Endodermal cell (in vitro differentiated cells): ENCODE data around the gene SSNA1. TPM values are rescaled to one million over a fixed set of nuclear protein-coding genes. Genes with fewer than 3 reads are reported as not detected.

Source experiments
- DNase-seq: peaks from one replicate; pipeline ENCODE4 v3.0.0-alpha.2; 2017
- H3K27ac ChIP-seq: 2 replicates; pipeline ENCODE4 v1.5.1; 2013; ENCODE audit warnings: mild to moderate bottlenecking, low read depth, low read length, moderate library complexity
- H3K27me3 ChIP-seq: 2 replicates; pipeline ENCODE4 v1.6.1; 2013; ENCODE audit warnings: mild to moderate bottlenecking, low read length, moderate library complexity; ENCODE audit not compliant: insufficient read depth, control insufficient read depth, poor library complexity, severe bottlenecking
- H3K36me3 ChIP-seq: 2 replicates; pipeline ENCODE4 v1.7.0; 2013; ENCODE audit warnings: mild to moderate bottlenecking, low read length, moderate library complexity; ENCODE audit not compliant: control insufficient read depth, insufficient read depth
- H3K4me1 ChIP-seq: one replicate; pipeline ENCODE4 v1.7.0; 2013; ENCODE audit warnings: low read length; ENCODE audit not compliant: control insufficient read depth, insufficient read depth
- H3K4me3 ChIP-seq: 2 replicates; pipeline ENCODE4 v1.5.1; 2013; ENCODE audit warnings: mild to moderate bottlenecking, low read length, moderate library complexity
- H3K9ac ChIP-seq: 2 replicates; pipeline ENCODE4 v1.6.1; 2013; ENCODE audit warnings: mild to moderate bottlenecking, low read length, moderate library complexity; ENCODE audit not compliant: poor library complexity, severe bottlenecking; ENCODE audit errors: extremely low read depth
- H3K9me3 ChIP-seq: 2 replicates; pipeline ENCODE4 v1.6.1; 2013; ENCODE audit warnings: mild to moderate bottlenecking, low read length, moderate library complexity; ENCODE audit not compliant: control insufficient read depth
- H3K27ac Mint-ChIP-seq: 2 replicates; pipeline ENCODE4 v1.8.0; 2020; ENCODE audit warnings: mixed read lengths
- H3K27me3 Mint-ChIP-seq: 2 replicates; pipeline ENCODE4 v1.8.0; 2021; ENCODE audit warnings: mild to moderate bottlenecking, mixed read lengths; ENCODE audit not compliant: insufficient read depth
- H3K36me3 Mint-ChIP-seq: 2 replicates; pipeline ENCODE4 v1.8.0; 2020; ENCODE audit warnings: low read depth, mixed read lengths
- H3K4me1 Mint-ChIP-seq: 2 replicates; pipeline ENCODE4 v1.8.0; 2020; ENCODE audit warnings: mixed read lengths
- H3K4me3 Mint-ChIP-seq: 2 replicates; pipeline ENCODE4 v1.8.0; 2020; ENCODE audit warnings: mild to moderate bottlenecking, moderate library complexity, mixed read lengths
- H3K9me3 Mint-ChIP-seq: 2 replicates; pipeline ENCODE4 v1.8.0; 2020; ENCODE audit warnings: mild to moderate bottlenecking, mixed read lengths
- CTCF ChIP-seq: fragments of 200-600 bp; sonication (generic); conservative IDR thresholded peaks from 2 replicates; pipeline ENCODE4 v1.5.0; 2021; ENCODE audit warnings: antibody characterized with exemption, mild to moderate bottlenecking
- WGBS, 2 experiments: methylation state at CpG; one replicate each; pipeline versions ENCODE4 v1.1.5 to v1.1.7; 2013; ENCODE audit warnings: missing lambda C conversion rate in 2 of 2, mixed read lengths in 1 of 2; ENCODE audit not compliant: insufficient coverage in 1 of 2, insufficient read length in 1 of 2; 5-methylcytosine and 5-hydroxymethylcytosine counted together
- total RNA-seq, 2 donors: library from RNA; stranded (reverse); fragmentation: NEBNext Ultra II Directional in 1 of 2; extraction: Animal tissue kit (Norgen Biotek cat#: 25700) in 1 of 2; gene quantifications; 2 replicates in 1 of 2; 3 replicates in 1 of 2; pipeline ENCODE4 v1.2.1, GENCODE V29; 2021

Gene SSNA1
- total RNA-seq, 2 donors from 2014 or later: 66.5 to 67.7 TPM

GRCh38 chr9:137169896-137170358, 18.5 kb upstream of the SSNA1 start, which contains the start of gene LRRC26:
Gene LRRC26, minus strand, starts transcription at chr9:137170051. Its CDS starts 108 bp downstream, at chr9:137169943.
- TF ChIP-seq CTCF: no peak
- Mint-ChIP-seq H3K27ac (no peak within 1 kb of the TSS), H3K4me3 (peak within 1 kb of the TSS; percentile 46), H3K27me3 (peaks cover 75% of the 10 kb centered on the region), H3K9me3 (no peaks in the 10 kb centered on the region), H3K36me3 (no peaks in the 10 kb centered on the region), H3K4me1 (no peaks in the 10 kb centered on the region)
- no peak within 1 kb of the TSS for H3K27ac ChIP-seq
- H3K36me3 ChIP-seq: no peaks in the 10 kb centered on the region
- no peak for DNase-seq
- WGBS, 2 experiments: 14 to 26% methylated on average over 27 to 41 of the region's 41 CpGs
- H3K9me3 ChIP-seq: no peaks in the 10 kb centered on the region
- no peak within 1 kb of the TSS for H3K9ac ChIP-seq
- no peaks in the 10 kb centered on the region for H3K4me1 ChIP-seq
- peak within 1 kb of the TSS; percentile 77 for H3K4me3 ChIP-seq
- peaks cover 95% of the 10 kb centered on the region for H3K27me3 ChIP-seq

- 63 to 70% methylated on average over 3 to 14 of the region's 14 CpGs for WGBS, 2 experiments
- Mint-ChIP-seq H3K36me3 (no peaks in the 10 kb centered on the region), H3K9me3 (no peaks in the 10 kb centered on the region), H3K4me3 (no peak overlapping the region), H3K27ac (no peak overlapping the region), H3K4me1 (no peaks in the 10 kb centered on the region), H3K27me3 (peaks cover 68% of the 10 kb centered on the region)
- no peaks in the 10 kb centered on the region for H3K4me1 ChIP-seq
- peaks cover 95% of the 10 kb centered on the region for H3K27me3 ChIP-seq
- TF ChIP-seq CTCF: no peak
- no peak overlapping the region for H3K4me3 ChIP-seq
- no peaks in the 10 kb centered on the region for H3K36me3 ChIP-seq
- H3K9ac ChIP-seq: no peak overlapping the region
- no peak overlapping the region for H3K27ac ChIP-seq
- no peak for DNase-seq
- no peaks in the 10 kb centered on the region for H3K9me3 ChIP-seq
Measured at GRCh38 chr9:137170486-137171148, 17.9 kb upstream of the SSNA1 start.

- Mint-ChIP-seq H3K4me3 (no peak overlapping the region), H3K36me3 (no peaks in the 10 kb centered on the region), H3K27me3 (peaks cover 61% of the 10 kb centered on the region), H3K4me1 (no peaks in the 10 kb centered on the region), H3K27ac (no peak overlapping the region), H3K9me3 (no peaks in the 10 kb centered on the region)
- Histone ChIP-seq H3K27me3 (peaks cover 94% of the 10 kb centered on the region), H3K9ac (no peak overlapping the region), H3K36me3 (no peaks in the 10 kb centered on the region), H3K4me1 (no peaks in the 10 kb centered on the region), H3K27ac (no peak overlapping the region), H3K9me3 (no peaks in the 10 kb centered on the region), H3K4me3 (no peak overlapping the region)
- DNase-seq: no peak
- TF ChIP-seq CTCF: no peak
- WGBS, 2 experiments: 87 to 91% methylated on average over 15 to 22 of the region's 22 CpGs
Measured at GRCh38 chr9:137171149-137171900, 17.2 kb upstream of the SSNA1 start.
